Skeletal muscle tissue (tissue), 4 donors: Measurements from ENCODE around the gene MARK1. TPM values are rescaled to one million over a fixed set of nuclear protein-coding genes. Genes with fewer than 3 reads are reported as not detected.

Experiments
- H3K27ac ChIP-seq: one replicate; pipeline ENCODE4 v1.7.0; 2013; ENCODE audit warnings: mild to moderate bottlenecking, low read depth, low read length, inconsistent platforms
- H3K27me3 ChIP-seq, 3 donors: one replicate each; pipeline ENCODE4 v1.7.0; 2013; ENCODE audit warnings: low read length in 3 of 3; ENCODE audit not compliant: control insufficient read depth in 3 of 3, insufficient read depth in 3 of 3
- H3K36me3 ChIP-seq, 3 donors: one replicate each; pipeline ENCODE4 v1.7.0; 2013; ENCODE audit warnings: low read length in 3 of 3; ENCODE audit not compliant: control insufficient read depth in 3 of 3, insufficient read depth in 3 of 3
- H3K4me1 ChIP-seq, 3 donors: one replicate each; pipeline ENCODE4 v1.7.0; 2013; ENCODE audit warnings: low read length in 3 of 3, mild to moderate bottlenecking in 3 of 3; ENCODE audit not compliant: control insufficient read depth in 3 of 3, insufficient read depth in 3 of 3
- H3K4me3 ChIP-seq, 3 donors: one replicate each; pipeline ENCODE4 v1.7.0; 2013; ENCODE audit warnings: low read length in 3 of 3
- H3K9ac ChIP-seq, 3 donors: one replicate each; pipeline ENCODE4 v1.7.0; 2013; ENCODE audit warnings: low read length in 3 of 3, mild to moderate bottlenecking in 3 of 3, moderate library complexity in 2 of 3, low read depth in 1 of 3
- H3K9me3 ChIP-seq, 3 donors: one replicate each; pipeline ENCODE4 v1.7.0; 2013; ENCODE audit warnings: low read length in 3 of 3; ENCODE audit not compliant: control insufficient read depth in 3 of 3
- total RNA-seq: library from RNA; depleted of rRNA; stranded (reverse); fragments of >200 nt; gene quantifications from one replicate; pipeline ENCODE4 v1.2.3, GENCODE V29; 2014
- donor health status: Osteomylitis.

Gene MARK1
- total RNA-seq, 1 donor from 2014 or later: 9.9 TPM

DNA sequence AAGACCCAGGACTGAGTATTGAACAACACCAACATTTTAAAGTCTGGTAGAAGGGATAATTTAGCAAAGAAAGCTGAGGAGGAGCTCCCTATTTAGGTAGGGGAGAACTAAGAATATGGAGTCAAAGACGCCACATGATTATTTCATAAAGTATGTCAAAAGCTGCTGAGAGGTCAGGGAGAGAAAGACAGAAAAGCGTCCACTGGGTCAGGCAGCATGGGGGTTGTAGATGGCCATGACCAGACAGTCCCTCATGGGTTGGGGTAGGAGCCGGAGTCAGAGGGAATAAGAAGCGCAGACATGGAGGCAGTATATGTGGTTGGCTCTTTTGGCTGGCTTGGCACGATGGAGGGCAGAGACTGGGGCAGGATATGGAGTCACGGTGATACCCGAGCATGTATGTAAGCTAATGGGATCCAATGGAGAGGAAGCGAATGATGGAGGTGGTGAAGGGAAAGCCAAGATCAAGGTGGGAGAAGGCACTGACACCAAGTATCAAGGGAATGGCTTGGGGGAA lies 167.0 kb downstream of the MARK1 start:
- no peaks in the 10 kb centered on the region for H3K9me3 ChIP-seq
- peaks cover 3 to 7% (median 3%) of the 10 kb centered on the region in 3 donors for H3K36me3 ChIP-seq
- H3K27ac ChIP-seq: no peak overlapping the region
- no peak overlapping the region for H3K9ac ChIP-seq
- H3K27me3 ChIP-seq: no peaks in the 10 kb centered on the region
- H3K4me1 ChIP-seq: peaks cover 3 to 5% (median 4%) of the 10 kb centered on the region in 3 donors
- no peak overlapping the region for H3K4me3 ChIP-seq

- no peak overlapping the region for H3K9ac ChIP-seq
- peaks cover 3 to 5% (median 4%) of the 10 kb centered on the region in 3 donors for H3K4me1 ChIP-seq
- H3K9me3 ChIP-seq: no peaks in the 10 kb centered on the region
- no peak overlapping the region for H3K4me3 ChIP-seq
- H3K27me3 ChIP-seq: no peaks in the 10 kb centered on the region
- H3K36me3 ChIP-seq: peaks cover 3 to 7% (median 3%) of the 10 kb centered on the region in 3 donors
- H3K27ac ChIP-seq: no peak overlapping the region
Observed at GRCh38 chr1:220695426-220695825, 167.5 kb downstream of the MARK1 start.

- H3K9me3 ChIP-seq: no peaks in the 10 kb centered on the region
- no peak overlapping the region for H3K27ac ChIP-seq
- H3K27me3 ChIP-seq: no peaks in the 10 kb centered on the region
- no peak overlapping the region for H3K9ac ChIP-seq
- H3K4me1 ChIP-seq: peaks cover 0 to 9% (median 6%) of the 10 kb centered on the region in 3 donors
- H3K4me3 ChIP-seq: no peak overlapping the region
- peaks cover 3 to 7% (median 3%) of the 10 kb centered on the region in 3 donors for H3K36me3 ChIP-seq
Observed at GRCh38 chr1:220696226-220696862, 168.4 kb downstream of the MARK1 start.

GRCh38 chr1:220696863-220697231 lies 168.9 kb downstream of the MARK1 start:
- no peaks in the 10 kb centered on the region for H3K9me3 ChIP-seq
- H3K27ac ChIP-seq: no peak overlapping the region
- H3K4me1 ChIP-seq: peaks cover 0 to 10% (median 7%) of the 10 kb centered on the region in 3 donors
- H3K9ac ChIP-seq: no peak overlapping the region
- H3K36me3 ChIP-seq: peaks cover 3 to 7% (median 3%) of the 10 kb centered on the region in 3 donors
- no peak overlapping the region for H3K4me3 ChIP-seq
- no peaks in the 10 kb centered on the region for H3K27me3 ChIP-seq

GRCh38 chr1:220697326-220697725 lies 169.4 kb downstream of the MARK1 start:
- H3K27me3 ChIP-seq: no peaks in the 10 kb centered on the region

GRCh38 chr1:220698607-220699016 lies 170.7 kb downstream of the MARK1 start:
- H3K27ac ChIP-seq: no peak overlapping the region
- peaks cover 0 to 24% (median 22%) of the 10 kb centered on the region in 3 donors for H3K4me1 ChIP-seq
- H3K9ac ChIP-seq: no peak overlapping the region
- no peaks in the 10 kb centered on the region for H3K27me3 ChIP-seq
- no peaks in the 10 kb centered on the region for H3K9me3 ChIP-seq
- no peak overlapping the region for H3K4me3 ChIP-seq
- peaks cover 3 to 7% (median 3%) of the 10 kb centered on the region in 3 donors for H3K36me3 ChIP-seq

More at GRCh38 chr1:220697326-220697725, 169.4 kb downstream of the MARK1 start:
- H3K27ac ChIP-seq: no peak overlapping the region
- peaks cover 0 to 14% (median 12%) of the 10 kb centered on the region in 3 donors for H3K4me1 ChIP-seq
- H3K36me3 ChIP-seq: peaks cover 3 to 7% (median 3%) of the 10 kb centered on the region in 3 donors
- no peak overlapping the region for H3K4me3 ChIP-seq
- no peak overlapping the region for H3K9ac ChIP-seq
- H3K9me3 ChIP-seq: no peaks in the 10 kb centered on the region

DNA sequence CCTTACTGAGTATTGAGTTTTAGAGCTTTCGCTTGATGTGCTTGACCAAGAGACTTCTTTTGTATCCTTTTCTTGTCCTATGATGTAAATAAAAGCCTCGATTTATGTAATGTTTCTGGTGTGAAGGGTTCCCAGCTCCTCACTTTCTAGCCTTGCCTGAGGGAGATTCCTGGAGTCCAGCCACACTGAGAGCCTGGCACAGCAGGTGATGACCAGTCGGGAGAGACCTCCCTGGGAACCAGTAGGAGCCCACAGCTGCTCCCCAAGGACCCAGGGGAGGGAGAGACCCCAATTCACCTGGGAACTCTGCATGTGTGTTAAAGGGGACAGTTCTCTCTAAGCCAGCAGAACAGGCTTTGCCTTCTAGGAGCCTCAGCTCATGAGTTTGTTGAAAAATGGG lies 171.1 kb downstream of the MARK1 start:
- Histone ChIP-seq H3K4me3 (no peak overlapping the region), H3K9me3 (no peaks in the 10 kb centered on the region), H3K27ac (no peak overlapping the region), H3K4me1 (peaks cover 0 to 25% (median 24%) of the 10 kb centered on the region in 3 donors), H3K9ac (no peak overlapping the region), H3K36me3 (peaks cover 3 to 7% (median 3%) of the 10 kb centered on the region in 3 donors), H3K27me3 (no peaks in the 10 kb centered on the region)

- H3K4me1 ChIP-seq: peaks cover 0 to 25% (median 24%) of the 10 kb centered on the region in 3 donors
- peak overlapping the region; percentile 13 for H3K27ac ChIP-seq
- peaks cover 3 to 7% (median 3%) of the 10 kb centered on the region in 3 donors for H3K36me3 ChIP-seq
- H3K9me3 ChIP-seq: no peaks in the 10 kb centered on the region
- no peak overlapping the region for H3K4me3 ChIP-seq
- H3K9ac ChIP-seq: no peak overlapping the region
- no peaks in the 10 kb centered on the region for H3K27me3 ChIP-seq
Observed at GRCh38 chr1:220700556-220701179, 172.7 kb downstream of the MARK1 start.

GRCh38 chr1:220701974-220702373 lies 174.0 kb downstream of the MARK1 start:
- Histone ChIP-seq H3K4me3 (no peak overlapping the region), H3K36me3 (peaks cover under 1 to 3% (median 3%) of the 10 kb centered on the region in 3 donors), H3K9ac (no peak overlapping the region), H3K27me3 (no peaks in the 10 kb centered on the region), H3K9me3 (no peaks in the 10 kb centered on the region), H3K27ac (no peak overlapping the region), H3K4me1 (peaks cover 0 to 25% (median 24%) of the 10 kb centered on the region in 3 donors)

DNA sequence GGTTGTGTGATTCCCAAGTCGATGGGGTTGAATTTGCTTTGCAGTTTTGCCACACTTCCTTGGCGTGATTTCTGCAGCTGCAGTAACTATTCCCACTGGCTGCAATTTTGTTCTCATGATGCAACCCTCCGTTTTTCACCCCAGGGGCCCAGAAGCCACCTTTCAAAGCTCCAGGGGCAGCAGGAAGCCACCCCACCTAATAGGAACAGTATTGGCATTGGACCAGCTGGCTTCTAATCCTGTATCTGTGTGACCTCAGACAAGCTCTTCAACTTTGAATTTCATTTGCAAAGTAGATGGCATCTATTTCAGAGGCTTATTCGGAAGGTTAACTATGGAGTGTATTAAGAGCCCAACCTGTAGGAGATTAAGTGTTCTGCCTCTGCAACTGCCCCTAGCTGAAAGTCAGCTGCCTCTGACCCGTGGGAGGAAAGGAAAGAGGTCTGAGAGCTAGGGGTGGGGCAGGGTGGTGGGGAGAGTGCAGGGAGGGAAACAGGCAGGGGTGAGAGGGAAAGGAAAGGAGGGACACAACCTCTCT lies 174.9 kb downstream of the MARK1 start:
- H3K4me1 ChIP-seq: peaks cover 0 to 25% (median 24%) of the 10 kb centered on the region in 3 donors
- no peak overlapping the region for H3K27ac ChIP-seq
- H3K9me3 ChIP-seq: no peaks in the 10 kb centered on the region
- H3K9ac ChIP-seq: peak overlapping the region in 2 of 3 donors; percentile 9 to 45
- no peaks in the 10 kb centered on the region for H3K27me3 ChIP-seq
- no peak overlapping the region for H3K4me3 ChIP-seq
- peaks cover 0 to under 1% (median under 1%) of the 10 kb centered on the region in 3 donors for H3K36me3 ChIP-seq
